Liver (tissue), 3 donors: ENCODE data around the gene PTGIS.

Source experiments
- ATF3 ChIP-seq: IDR thresholded peaks from 2 replicates; pipeline ENCODE4 v1.6.1; 2016; ENCODE audit warnings: antibody characterized with exemption
- CTCF ChIP-seq: fragments of 150-350 bp; IDR thresholded peaks from 2 replicates; pipeline ENCODE4 v1.5.1; 2017; ENCODE audit warnings: improper control_type of control experiment, low read depth, low read length; ENCODE audit not compliant: missing input control
- FOXA1 ChIP-seq: IDR thresholded peaks from 2 replicates; pipeline ENCODE4 v1.6.1; 2016; ENCODE audit warnings: antibody characterized with exemption
- JUND ChIP-seq, 2 donors: IDR thresholded peaks; 2 replicates each; pipeline ENCODE4 v1.6.1; 2016; ENCODE audit warnings: antibody characterized with exemption in 2 of 2
- MAX ChIP-seq: IDR thresholded peaks from 2 replicates; pipeline ENCODE4 v1.6.1; 2016; ENCODE audit warnings: antibody characterized with exemption
- RAD21 ChIP-seq, 2 donors: IDR thresholded peaks; 2 replicates each; pipeline ENCODE4 v1.6.1; 2016; ENCODE audit warnings: antibody characterized with exemption in 2 of 2, mild to moderate bottlenecking in 2 of 2
- REST ChIP-seq: IDR thresholded peaks from 2 replicates; pipeline ENCODE4 v1.6.1; 2016; ENCODE audit warnings: antibody characterized with exemption, mild to moderate bottlenecking
- SP1 ChIP-seq: IDR thresholded peaks from 2 replicates; pipeline ENCODE4 v1.6.1; 2018; ENCODE audit warnings: antibody characterized with exemption, mild to moderate bottlenecking
- TAF1 ChIP-seq: conservative IDR thresholded peaks from 2 replicates; pipeline ENCODE4 v1.6.1; 2016; ENCODE audit warnings: antibody characterized with exemption, mild to moderate bottlenecking
- YY1 ChIP-seq: IDR thresholded peaks from 2 replicates; pipeline ENCODE4 v1.6.1; 2016; ENCODE audit warnings: antibody characterized with exemption, mild to moderate bottlenecking
- ZBTB33 ChIP-seq: IDR thresholded peaks from 2 replicates; pipeline ENCODE4 v1.6.1; 2016; ENCODE audit warnings: antibody characterized with exemption
- donor health status: healthy.
- donor health status: healthy.

GRCh38 chr20:49579195-49579594, 11.3 kb upstream of the PTGIS start:
- TF ChIP-seq CTCF (no peak), MAX (no peak), REST (no peak), ZBTB33 (no peak), SP1 (no peak), RAD21 (IDR thresholded peaks at IDR 0.05) (no peak), FOXA1 (no peak), ATF3 (no peak), TAF1 (no peak), YY1 (no peak), JUND (IDR thresholded peaks at IDR 0.05) (no peak)
